ENCODE results near the gene CTTNBP2. TPM values are rescaled to one million over a fixed set of nuclear protein-coding genes. Genes with fewer than 3 reads are reported as not detected.
"Not testable (repeated sequence)": the region's sequence is repeated elsewhere in the genome, so short reads cannot be mapped to it uniquely, and the experiment has no call there.

Gene CTTNBP2
- total RNA-seq, 1 donor from 2014 or later = not detected

GRCh38 chr7:117711556-117711955 is 161.7 kb downstream of the CTTNBP2 start:
- DNase-seq = no peak
- H3K27me3 Mint-ChIP-seq = peaks cover 3% of the 10 kb centered on the region
- no peaks in the 10 kb centered on the region for H3K9me3 Mint-ChIP-seq
- no peak overlapping the region for H3K27ac Mint-ChIP-seq
- H3K4me1 Mint-ChIP-seq = peaks cover 2% of the 10 kb centered on the region
- no peak overlapping the region for H3K4me3 Mint-ChIP-seq
- intact Hi-C loops (cut with micrococcal nuclease) = loop anchor here (5.0 to 10.0 kb wide), 3 partner anchors 249 to 497 kb away; no protein-coding TSS in a partner anchor
- no peaks in the 10 kb centered on the region for H3K36me3 Mint-ChIP-seq (ENCODE audit: low read depth)

DNA sequence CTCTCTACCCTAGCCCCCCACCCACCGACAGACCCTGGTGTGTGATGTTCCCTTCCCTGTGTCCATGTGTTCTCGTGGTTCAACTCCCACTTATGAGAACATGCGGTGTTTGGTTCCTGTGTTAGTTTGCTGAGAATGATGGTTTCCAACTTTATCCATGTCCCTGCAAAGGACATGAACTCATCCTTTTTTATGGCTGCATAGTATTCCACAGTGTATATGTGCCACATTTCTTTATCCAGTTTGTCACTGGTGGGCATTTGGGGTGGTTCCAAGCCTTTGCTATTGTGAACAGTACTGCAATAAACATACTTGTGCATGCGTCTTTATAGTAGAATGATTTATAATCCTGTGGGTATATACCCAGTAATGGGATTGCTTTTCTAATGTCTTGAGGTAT is 165.1 kb downstream of the CTTNBP2 start:
- H3K4me3 Mint-ChIP-seq; DNase-seq; H3K9me3 Mint-ChIP-seq; H3K27ac Mint-ChIP-seq; H3K27me3 Mint-ChIP-seq; intact Hi-C loops (cut with micrococcal nuclease); H3K36me3 Mint-ChIP-seq (ENCODE audit: low read depth); H3K4me1 Mint-ChIP-seq: not testable (repeated sequence)

DNA sequence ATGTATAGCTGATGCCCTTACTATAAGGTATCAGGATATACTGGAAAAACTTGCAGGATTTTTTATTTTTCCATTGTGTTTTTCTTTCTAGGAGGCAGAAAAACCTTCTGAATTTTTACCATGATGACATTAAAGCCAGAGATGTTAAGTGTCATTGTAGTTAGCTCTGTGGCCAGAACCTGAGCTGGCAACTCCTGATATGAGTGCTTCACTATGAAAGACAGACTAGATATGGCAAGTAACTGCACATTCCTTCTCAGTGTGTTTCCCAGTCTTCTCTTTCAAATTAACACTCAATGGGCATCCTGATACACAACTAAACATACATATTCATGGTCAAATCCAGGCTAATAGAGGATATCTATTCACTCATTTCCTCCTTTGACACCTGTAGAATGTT is 166.2 kb downstream of the CTTNBP2 start:
- no peak for DNase-seq
- no peak overlapping the region for H3K4me3 Mint-ChIP-seq
- peaks cover 5% of the 10 kb centered on the region for H3K27me3 Mint-ChIP-seq
- H3K4me1 Mint-ChIP-seq = peaks cover 2% of the 10 kb centered on the region
- H3K36me3 Mint-ChIP-seq (ENCODE audit: low read depth) = no peaks in the 10 kb centered on the region
- no peak overlapping the region for H3K27ac Mint-ChIP-seq
- H3K9me3 Mint-ChIP-seq = no peaks in the 10 kb centered on the region
- intact Hi-C loops (cut with micrococcal nuclease) = no loop called here

GRCh38 chr7:117706210-117706609 is 167.0 kb downstream of the CTTNBP2 start:
- Mint-ChIP-seq H3K27ac (no peak overlapping the region), H3K4me3 (no peak overlapping the region), H3K4me1 (no peaks in the 10 kb centered on the region), H3K9me3 (no peaks in the 10 kb centered on the region), H3K27me3 (peaks cover 3% of the 10 kb centered on the region), H3K36me3 (ENCODE audit: low read depth) (no peaks in the 10 kb centered on the region)
- DNase-seq = no peak
- intact Hi-C loops (cut with micrococcal nuclease) = no loop called here

DNA sequence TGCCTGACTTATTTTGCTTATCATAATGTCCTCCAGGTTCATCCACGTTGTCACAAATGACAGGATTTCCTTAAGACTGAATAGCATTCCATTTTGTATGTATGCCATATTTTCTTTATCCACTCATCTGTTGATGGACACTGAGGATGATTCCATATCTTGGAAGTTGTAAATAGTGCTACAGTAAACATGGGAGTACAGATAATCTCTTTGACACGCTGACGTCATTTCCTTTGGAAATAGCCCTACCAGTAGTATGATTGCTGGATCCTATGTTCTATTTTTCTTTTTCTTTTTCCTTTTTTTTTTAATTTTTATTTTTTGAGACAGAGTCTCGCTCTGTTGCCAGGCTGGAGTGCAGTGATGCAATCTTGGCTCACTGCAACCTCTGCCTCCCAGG is 167.6 kb downstream of the CTTNBP2 start:
- H3K27ac Mint-ChIP-seq = no peak overlapping the region
- no peaks in the 10 kb centered on the region for H3K36me3 Mint-ChIP-seq (ENCODE audit: low read depth)
- H3K4me1 Mint-ChIP-seq = no peaks in the 10 kb centered on the region
- no peaks in the 10 kb centered on the region for H3K9me3 Mint-ChIP-seq
- DNase-seq = no peak
- no peak overlapping the region for H3K4me3 Mint-ChIP-seq
- H3K27me3 Mint-ChIP-seq = peaks cover 3% of the 10 kb centered on the region
- intact Hi-C loops (cut with micrococcal nuclease) = no loop called here

GRCh38 chr7:117704063-117704462 is 169.2 kb downstream of the CTTNBP2 start:
- Mint-ChIP-seq H3K27ac (no peak overlapping the region), H3K9me3 (no peaks in the 10 kb centered on the region), H3K4me3 (no peak overlapping the region), H3K4me1 (no peaks in the 10 kb centered on the region), H3K27me3 (peaks cover 3% of the 10 kb centered on the region), H3K36me3 (ENCODE audit: low read depth) (no peaks in the 10 kb centered on the region)
- DNase-seq = no peak
- intact Hi-C loops (cut with micrococcal nuclease) = no loop called here

GRCh38 chr7:117698018-117698417 is 175.2 kb downstream of the CTTNBP2 start:
- DNase-seq = no peak
- Mint-ChIP-seq H3K27me3 (peaks cover 3% of the 10 kb centered on the region), H3K9me3 (no peaks in the 10 kb centered on the region), H3K4me3 (no peak overlapping the region), H3K27ac (no peak overlapping the region), H3K4me1 (no peaks in the 10 kb centered on the region), H3K36me3 (ENCODE audit: low read depth) (no peaks in the 10 kb centered on the region)
- intact Hi-C loops (cut with micrococcal nuclease) = no loop called here

- no peaks in the 10 kb centered on the region for H3K36me3 Mint-ChIP-seq (ENCODE audit: low read depth)
Observed at GRCh38 chr7:117692338-117692737, 180.9 kb downstream of the CTTNBP2 start.

DNA sequence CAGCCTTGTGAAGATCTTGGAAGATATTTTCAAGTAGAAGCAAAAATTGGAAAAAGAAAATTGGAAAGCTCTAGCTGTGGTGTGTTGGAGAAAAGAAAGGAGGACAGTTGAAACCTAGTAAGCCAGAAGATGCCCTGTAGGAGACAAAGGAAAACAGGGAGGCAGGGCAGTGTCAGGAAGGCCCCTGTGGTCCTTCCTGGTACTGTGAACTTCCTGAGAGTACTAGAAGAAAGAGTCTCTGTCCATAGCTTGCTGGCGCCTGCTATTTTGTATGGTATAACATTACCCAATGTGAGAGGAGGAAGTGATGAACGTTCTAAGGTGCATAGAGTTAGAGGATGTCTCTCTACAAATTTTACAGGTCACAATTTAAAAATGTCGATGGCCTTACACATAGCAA is 183.1 kb downstream of the CTTNBP2 start:
- H3K4me3 Mint-ChIP-seq = no peak overlapping the region
- no peaks in the 10 kb centered on the region for H3K9me3 Mint-ChIP-seq
- H3K36me3 Mint-ChIP-seq (ENCODE audit: low read depth) = no peaks in the 10 kb centered on the region
- H3K4me1 Mint-ChIP-seq = no peaks in the 10 kb centered on the region
- H3K27ac Mint-ChIP-seq = no peak overlapping the region
- H3K27me3 Mint-ChIP-seq = no peaks in the 10 kb centered on the region
- intact Hi-C loops (cut with micrococcal nuclease) = no loop called here
- no peak for DNase-seq

More at GRCh38 chr7:117692338-117692737, 180.9 kb downstream of the CTTNBP2 start:
- H3K9me3 Mint-ChIP-seq = no peaks in the 10 kb centered on the region
- no peak overlapping the region for H3K27ac Mint-ChIP-seq
- no peaks in the 10 kb centered on the region for H3K27me3 Mint-ChIP-seq
- intact Hi-C loops (cut with micrococcal nuclease) = no loop called here
- no peaks in the 10 kb centered on the region for H3K4me1 Mint-ChIP-seq
- DNase-seq = no peak
- no peak overlapping the region for H3K4me3 Mint-ChIP-seq

- no peak overlapping the region for H3K4me3 Mint-ChIP-seq
- intact Hi-C loops (cut with micrococcal nuclease) = no loop called here
- no peaks in the 10 kb centered on the region for H3K9me3 Mint-ChIP-seq
- H3K27me3 Mint-ChIP-seq = no peaks in the 10 kb centered on the region
- H3K36me3 Mint-ChIP-seq (ENCODE audit: low read depth) = no peaks in the 10 kb centered on the region
- H3K27ac Mint-ChIP-seq = no peak overlapping the region
- H3K4me1 Mint-ChIP-seq = no peaks in the 10 kb centered on the region
- DNase-seq = no peak
Observed at GRCh38 chr7:117689406-117689805, 183.8 kb downstream of the CTTNBP2 start.

GRCh38 chr7:117688126-117688525 is 185.1 kb downstream of the CTTNBP2 start:
- Mint-ChIP-seq H3K9me3 (no peaks in the 10 kb centered on the region), H3K4me1 (no peaks in the 10 kb centered on the region), H3K36me3 (ENCODE audit: low read depth) (no peaks in the 10 kb centered on the region), H3K27me3 (no peaks in the 10 kb centered on the region), H3K27ac (no peak overlapping the region), H3K4me3 (no peak overlapping the region)
- no peak for DNase-seq
- intact Hi-C loops (cut with micrococcal nuclease) = no loop called here

DNA sequence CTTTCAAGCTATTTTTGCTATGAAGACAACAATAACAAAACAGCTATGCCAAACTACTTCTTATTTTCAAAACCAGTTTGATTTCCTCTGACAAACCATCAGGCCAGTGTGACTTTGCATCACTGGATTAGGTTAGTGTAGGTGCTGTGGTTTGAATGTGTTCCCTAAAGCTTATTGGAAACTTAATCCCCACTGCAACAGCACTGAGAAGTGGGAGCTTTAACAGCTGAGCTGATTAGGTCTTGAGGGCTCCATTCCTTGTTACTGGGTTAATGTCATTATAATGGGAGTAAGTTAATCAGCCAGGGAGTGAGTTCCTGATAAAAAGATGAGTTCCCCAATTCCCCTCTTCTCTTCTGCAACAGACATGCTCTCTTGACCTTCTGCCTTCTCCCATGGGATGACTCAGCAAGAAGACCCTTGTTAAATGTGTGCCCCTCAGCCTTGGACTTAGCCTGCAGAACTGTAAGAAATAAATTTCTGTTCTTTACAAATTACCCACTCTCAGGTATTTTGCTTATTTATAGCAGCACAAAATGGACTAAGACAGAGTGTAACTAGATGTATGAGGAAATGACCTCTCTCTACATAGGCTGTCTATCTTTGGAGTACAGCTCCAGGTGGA is 186.8 kb downstream of the CTTNBP2 start:
- Mint-ChIP-seq H3K36me3 (ENCODE audit: low read depth) (no peaks in the 10 kb centered on the region), H3K27ac (no peak overlapping the region), H3K4me1 (no peaks in the 10 kb centered on the region), H3K27me3 (no peaks in the 10 kb centered on the region), H3K4me3 (no peak overlapping the region), H3K9me3 (no peaks in the 10 kb centered on the region)
- intact Hi-C loops (cut with micrococcal nuclease) = no loop called here
- DNase-seq = no peak

GRCh38 chr7:117685795-117686194 is 187.4 kb downstream of the CTTNBP2 start:
- Mint-ChIP-seq H3K9me3 (no peaks in the 10 kb centered on the region), H3K4me3 (no peak overlapping the region), H3K27me3 (no peaks in the 10 kb centered on the region), H3K27ac (no peak overlapping the region), H3K36me3 (ENCODE audit: low read depth) (no peaks in the 10 kb centered on the region), H3K4me1 (no peaks in the 10 kb centered on the region)
- no peak for DNase-seq
- intact Hi-C loops (cut with micrococcal nuclease) = no loop called here

DNA sequence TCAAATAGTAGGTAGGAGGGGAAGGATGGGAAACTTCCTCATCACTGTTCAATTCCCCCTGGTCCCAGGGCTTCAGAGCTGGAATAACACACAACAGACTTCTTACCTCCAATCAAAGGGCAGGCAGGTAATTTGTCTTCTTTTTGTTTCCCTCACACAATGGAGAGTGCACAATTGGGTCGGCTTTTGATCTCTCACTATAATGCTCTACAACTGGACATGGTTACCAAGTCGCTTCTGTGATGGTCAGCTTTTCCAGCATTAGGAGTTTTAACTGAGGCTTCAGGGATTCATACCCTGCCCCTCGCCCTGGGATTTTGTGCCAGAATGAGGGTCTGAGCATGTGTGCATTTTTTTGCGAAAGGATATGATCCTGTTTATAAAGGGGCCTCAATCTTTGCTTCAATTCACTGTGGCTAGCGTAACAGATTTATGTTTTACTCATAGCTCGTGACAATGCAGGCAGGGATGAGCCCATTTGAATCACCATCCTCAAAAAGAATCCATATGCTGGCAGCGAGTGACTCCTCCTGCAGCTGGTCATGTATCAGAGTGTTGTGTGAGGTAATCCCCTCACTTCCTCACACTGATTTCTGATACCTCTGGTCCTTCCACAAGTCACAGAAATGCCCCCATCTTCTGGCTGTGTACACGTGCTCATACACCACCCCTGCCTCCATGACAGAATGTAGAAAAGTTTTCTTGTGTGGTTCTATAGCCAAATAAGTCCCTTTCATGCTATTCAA is 189.6 kb downstream of the CTTNBP2 start:
- no peaks in the 10 kb centered on the region for H3K27me3 Mint-ChIP-seq
- no peak overlapping the region for H3K4me3 Mint-ChIP-seq
- no peaks in the 10 kb centered on the region for H3K9me3 Mint-ChIP-seq
- H3K4me1 Mint-ChIP-seq = no peaks in the 10 kb centered on the region
- no peaks in the 10 kb centered on the region for H3K36me3 Mint-ChIP-seq (ENCODE audit: low read depth)
- intact Hi-C loops (cut with micrococcal nuclease) = no loop called here
- no peak overlapping the region for H3K27ac Mint-ChIP-seq
- no peak for DNase-seq
